B cell (primary cell): ENCODE data around the gene CASKIN2. TPM values are rescaled to one million over a fixed set of nuclear protein-coding genes. Genes with fewer than 3 reads are reported as not detected.

Experiments
- ATAC-seq: fragments of 200-7000 bp; cut with Tn5 transposase; one replicate; pipeline ENCODE4 v1.10.0; 2021; ENCODE audit warnings: low read depth, mild to moderate bottlenecking, moderate number of reproducible peaks, moderate library complexity
- CTCF ChIA-PET: fragments of 350-600 bp; sonication (Branson Sonifier 250); formaldehyde crosslinking; loops from one replicate; lab custom pipeline; 2021; ENCODE audit warnings: antibody characterized with exemption, inconsistent platforms; lab: Charles Lee
- POLR2A ChIA-PET: fragments of 350-600 bp; sonication (Branson Sonifier 250); formaldehyde crosslinking; loops from one replicate; lab custom pipeline; 2021; ENCODE audit warnings: antibody characterized with exemption; lab: Charles Lee
- DNase-seq: peaks from one replicate; pipeline ENCODE4 v3.0.0; 2013
- H2AFZ ChIP-seq: 2 replicates; pipeline ENCODE4 v1.6.1; 2012; ENCODE audit warnings: mild to moderate bottlenecking, low read depth, low read length; ENCODE audit not compliant: insufficient read depth, poor library complexity, severe bottlenecking
- H3K27ac ChIP-seq, 2 donors: 1 replicate in 1 of 2; 2 replicates in 1 of 2; pipeline ENCODE4 v1.5.1; 2012 to 2013; ENCODE audit warnings: low read length in 2 of 2, mild to moderate bottlenecking in 2 of 2, moderate library complexity in 1 of 2
- H3K27me3 ChIP-seq, 4 experiments: fragments of 200-600 bp in 1 of 4; sonication (generic) in 1 of 4; replicated peaks in 1 of 4; 1 replicate in 2 of 4; 2 replicates in 2 of 4; pipeline versions ENCODE4 v1.6.1 to v1.7.0; 2013 to 2016; ENCODE audit warnings: low read length in 3 of 4, mild to moderate bottlenecking in 2 of 4, mixed read lengths in 1 of 4, moderate library complexity in 1 of 4; ENCODE audit not compliant: insufficient read depth in 4 of 4, control insufficient read depth in 3 of 4; ENCODE audit errors: control extremely low read depth in 1 of 4
- H3K36me3 ChIP-seq, 2 experiments: replicated peaks in 1 of 2; 1 replicate in 1 of 2; 2 replicates in 1 of 2; pipeline versions ENCODE4 v1.6.1 to v1.7.1; 2013; ENCODE audit warnings: low read length in 1 of 2; ENCODE audit not compliant: insufficient read depth in 2 of 2, control insufficient read depth in 1 of 2; ENCODE audit errors: control extremely low read depth in 1 of 2, extremely low read depth in 1 of 2
- H3K4me1 ChIP-seq, 2 donors: fragments of 200-600 bp in 1 of 2; sonication (generic) in 1 of 2; 1 replicate in 1 of 2; 2 replicates in 1 of 2; pipeline versions ENCODE4 v1.5.1 to v1.6.1; 2013 to 2017; ENCODE audit warnings: low read length in 2 of 2; ENCODE audit not compliant: control insufficient read depth in 2 of 2, insufficient read depth in 2 of 2
- H3K4me2 ChIP-seq: replicated peaks from 2 replicates; pipeline ENCODE3; 2012; ENCODE audit warnings: mild to moderate bottlenecking, low read depth, low read length; ENCODE audit not compliant: poor library complexity, severe bottlenecking
- H3K4me3 ChIP-seq, 5 experiments: fragments of 200-600 bp in 1 of 5; sonication (generic) in 1 of 5; 1 replicate in 3 of 5; 2 replicates in 2 of 5; pipeline versions ENCODE4 v1.5.1 to v1.7.0; 2011 to 2016; ENCODE audit warnings: low read length in 4 of 5, mild to moderate bottlenecking in 4 of 5, low read depth in 2 of 5, control low read depth in 1 of 5, moderate library complexity in 1 of 5; ENCODE audit not compliant: insufficient read depth in 1 of 5; ENCODE audit errors: control extremely low read depth in 1 of 5, extremely low read depth in 1 of 5
- H3K79me2 ChIP-seq: fragments of 200-600 bp; sonication (generic); one replicate; pipeline ENCODE4 v1.6.0; 2016; ENCODE audit warnings: low read length; ENCODE audit not compliant: control insufficient read depth, insufficient read depth
- H3K9ac ChIP-seq: fragments of 200-600 bp; sonication (generic); 2 replicates; pipeline ENCODE4 v1.6.1; 2017; ENCODE audit warnings: mild to moderate bottlenecking, low read length, moderate library complexity
- H3K9me3 ChIP-seq, 3 donors: one replicate each; pipeline versions ENCODE4 v1.6.1 to v1.7.1; 2013; ENCODE audit warnings: low read length in 2 of 3; ENCODE audit not compliant: control insufficient read depth in 2 of 3, insufficient read depth in 1 of 3; ENCODE audit errors: control extremely low read depth in 1 of 3
- H4K20me1 ChIP-seq: 2 replicates; pipeline ENCODE4 v1.6.0; 2012; ENCODE audit warnings: mild to moderate bottlenecking, low read length; ENCODE audit not compliant: insufficient read depth, control insufficient read depth, poor library complexity, severe bottlenecking
- H3K27ac Mint-ChIP-seq: one replicate; pipeline ENCODE4 v1.8.0; 2021; ENCODE audit warnings: mixed read lengths
- H3K27me3 Mint-ChIP-seq: one replicate; pipeline ENCODE4 v1.8.0; 2021; ENCODE audit warnings: mixed read lengths
- H3K4me1 Mint-ChIP-seq: one replicate; pipeline ENCODE4 v1.8.0; 2021; ENCODE audit warnings: mixed read lengths
- H3K4me3 Mint-ChIP-seq: one replicate; pipeline ENCODE4 v1.8.0; 2021; ENCODE audit warnings: mixed read lengths
- H3K9me3 Mint-ChIP-seq: one replicate; pipeline ENCODE4 v1.8.0; 2022; ENCODE audit warnings: mixed read lengths; ENCODE audit not compliant: insufficient read depth
- EZH2 ChIP-seq: IDR thresholded peaks from 2 replicates; pipeline ENCODE4 v1.6.1; 2012; ENCODE audit warnings: borderline replicate concordance, low read depth, mild to moderate bottlenecking, moderate library complexity, low read length; ENCODE audit not compliant: insufficient read depth, poor library complexity, severe bottlenecking
- WGBS: methylation state at CpG from one replicate; pipeline ENCODE4 v1.1.5; 2013; ENCODE audit warnings: missing lambda C conversion rate; ENCODE audit not compliant: insufficient coverage; 5-methylcytosine and 5-hydroxymethylcytosine counted together
- intact Hi-C: fragments of 100-400 bp; cut with micrococcal nuclease; formaldehyde crosslinking; loops from one replicate; pipeline ENCODE4 v1.10.0; 2022
- polyA plus RNA-seq: library from polyadenylated mRNA; depleted of rRNA; stranded (reverse); fragments of >200 nt; gene quantifications from 2 replicates; pipeline ENCODE4 v1.2.3, GENCODE V29; 2012
- total RNA-seq, 2 donors: library from RNA; stranded (reverse); fragments of 120-200 nt in 1 of 2; gene quantifications; 1 replicate in 1 of 2; 2 replicates in 1 of 2; pipeline versions ENCODE4 v1.2.3 to v1.2.4, GENCODE V29; 2013 to 2022
- TF ChIP-seq, protein P1 (sequence below): fragments of 200-600 bp; IDR thresholded peaks from one replicate; pipeline ENCODE4 v1.8.0; 2022; ENCODE audit warnings: antibody characterized with exemption, mild to moderate bottlenecking

CASKIN2 gene
- total and polyA plus RNA-seq, 2 donors (not counting 1 experiment from before 2014, with no cell fraction given) = 0.37 to 1.00 TPM

GRCh38 chr17:75518983-75519537 lies 3.7 kb upstream of the CASKIN2 start:
- no peaks in the 10 kb centered on the region for H3K9me3 ChIP-seq
- TF ChIP-seq, protein P1, sequence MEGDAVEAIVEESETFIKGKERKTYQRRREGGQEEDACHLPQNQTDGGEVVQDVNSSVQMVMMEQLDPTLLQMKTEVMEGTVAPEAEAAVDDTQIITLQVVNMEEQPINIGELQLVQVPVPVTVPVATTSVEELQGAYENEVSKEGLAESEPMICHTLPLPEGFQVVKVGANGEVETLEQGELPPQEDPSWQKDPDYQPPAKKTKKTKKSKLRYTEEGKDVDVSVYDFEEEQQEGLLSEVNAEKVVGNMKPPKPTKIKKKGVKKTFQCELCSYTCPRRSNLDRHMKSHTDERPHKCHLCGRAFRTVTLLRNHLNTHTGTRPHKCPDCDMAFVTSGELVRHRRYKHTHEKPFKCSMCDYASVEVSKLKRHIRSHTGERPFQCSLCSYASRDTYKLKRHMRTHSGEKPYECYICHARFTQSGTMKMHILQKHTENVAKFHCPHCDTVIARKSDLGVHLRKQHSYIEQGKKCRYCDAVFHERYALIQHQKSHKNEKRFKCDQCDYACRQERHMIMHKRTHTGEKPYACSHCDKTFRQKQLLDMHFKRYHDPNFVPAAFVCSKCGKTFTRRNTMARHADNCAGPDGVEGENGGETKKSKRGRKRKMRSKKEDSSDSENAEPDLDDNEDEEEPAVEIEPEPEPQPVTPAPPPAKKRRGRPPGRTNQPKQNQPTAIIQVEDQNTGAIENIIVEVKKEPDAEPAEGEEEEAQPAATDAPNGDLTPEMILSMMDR = no peak
- no peak for TF ChIP-seq EZH2
- H3K9ac ChIP-seq = no peak overlapping the region
- CTCF ChIA-PET = interaction anchor here (0.8 to 1.2 kb wide), 3 partner anchors 8 to 64 kb away, joined by 3 to 5 read pairs (median 3); no protein-coding TSS in a partner anchor
- peak overlapping the region; percentile 100 for H3K4me2 ChIP-seq
- no peaks in the 10 kb centered on the region for H3K27me3 ChIP-seq
- no peak for DNase-seq
- H3K27ac ChIP-seq = no peak overlapping the region
- intact Hi-C loops = loop anchor here (5.0 to 10.0 kb wide), 4 partner anchors 112 to 1218 kb away; partner anchors contain the start of genes GALK1, GRB2, MFSD11 and SRSF2
- no peaks in the 10 kb centered on the region for H3K36me3 ChIP-seq
- peaks cover 15% of the 10 kb centered on the region for H3K79me2 ChIP-seq
- Mint-ChIP-seq H3K4me1 (peaks cover 19% of the 10 kb centered on the region), H3K27ac (peak overlapping the region; percentile 20), H3K27me3 (no peaks in the 10 kb centered on the region), H3K9me3 (no peaks in the 10 kb centered on the region), H3K4me3 (no peak overlapping the region)
- no peak overlapping the region for H2AFZ ChIP-seq
- H4K20me1 ChIP-seq = peaks cover 10% of the 10 kb centered on the region
- peaks cover 26 to 39% of the 10 kb centered on the region in 2 donors for H3K4me1 ChIP-seq
- 100% methylated on average over 7 of the region's 9 CpGs for WGBS
- no peak for ATAC-seq
- POLR2A ChIA-PET = interaction anchor here (1.4 kb wide), 1 partner anchor 69 kb away, joined by 4 read pairs; no protein-coding TSS in a partner anchor
- H3K4me3 ChIP-seq = no peak overlapping the region

- Histone ChIP-seq H2AFZ (no peak overlapping the region), H3K36me3 (no peaks in the 10 kb centered on the region), H3K4me2 (peak overlapping the region; percentile 100), H3K79me2 (peaks cover 15% of the 10 kb centered on the region), H4K20me1 (peaks cover 10% of the 10 kb centered on the region), H3K4me1 (peaks cover 26 to 39% of the 10 kb centered on the region in 2 donors), H3K27ac (peak overlapping the region in 1 of 2 donors; percentile 29), H3K9ac (no peak overlapping the region), H3K4me3 (peak overlapping the region in 1 of 5 experiments; percentile 11), H3K9me3 (no peaks in the 10 kb centered on the region), H3K27me3 (no peaks in the 10 kb centered on the region)
- ChIA-PET CTCF (interaction anchor here (0.8 to 1.4 kb wide), 3 partner anchors 9 to 236 kb away, joined by 3 to 5 read pairs (median 3); no protein-coding TSS in a partner anchor), POLR2A (interaction anchor here (1.4 kb wide), 1 partner anchor 70 kb away, joined by 4 read pairs; no protein-coding TSS in a partner anchor)
- H3K27me3 Mint-ChIP-seq = no peaks in the 10 kb centered on the region
- 7% methylated on average over 3 of the region's 3 CpGs for WGBS
- H3K4me3 Mint-ChIP-seq = peak overlapping the region; percentile 81
- H3K4me1 Mint-ChIP-seq = peaks cover 19% of the 10 kb centered on the region
- intact Hi-C loops = loop anchor here (5.0 to 10.0 kb wide), 4 partner anchors 111 to 1219 kb away; partner anchors contain the start of genes GALK1, GRB2, MFSD11 and SRSF2
- DNase-seq (peak; percentile 71), ATAC-seq (no peak)
- H3K27ac Mint-ChIP-seq = peak overlapping the region; percentile 83
- TF ChIP-seq, protein P1 = no peak
- TF ChIP-seq EZH2 = no peak
- no peaks in the 10 kb centered on the region for H3K9me3 Mint-ChIP-seq
These were observed 2.9 kb upstream of the CASKIN2 start for GRCh38 chr17:75518201-75518600.
